Vagina (tissue), 2 donors: Measurements from ENCODE around the gene SLC5A10. TPM values are rescaled to one million over a fixed set of nuclear protein-coding genes. Genes with fewer than 3 reads are reported as not detected.

Source experiments
- DNase-seq, 2 donors: peaks; one replicate each; pipeline ENCODE4 v3.0.0-alpha.2; 2017; ENCODE audit errors: extremely low spot score in 2 of 2
- H3K27ac ChIP-seq: fragments of 200-600 bp; sonication (generic); one replicate; pipeline ENCODE4 v1.5.1; 2019
- H3K27me3 ChIP-seq: fragments of 200-600 bp; sonication (generic); one replicate; pipeline ENCODE4 v1.5.1; 2019
- H3K36me3 ChIP-seq, 2 donors: fragments of 200-600 bp; sonication (generic); one replicate each; pipeline ENCODE4 v1.5.1; 2017 to 2019
- H3K4me1 ChIP-seq: fragments of 200-600 bp; sonication (generic); one replicate; pipeline ENCODE4 v1.5.1; 2019
- H3K4me3 ChIP-seq, 2 donors: fragments of 200-600 bp; sonication (generic); 1 replicate in 1 of 2; 2 replicates in 1 of 2; pipeline ENCODE4 v1.5.1; 2016 to 2019
- H3K9me3 ChIP-seq: fragments of 200-600 bp; sonication (generic); one replicate; pipeline ENCODE4 v1.5.1; 2019
- POLR2A ChIP-seq, 2 donors: fragments of 450-650 bp; IDR thresholded peaks; one replicate each; pipeline ENCODE4 v1.6.1; 2017; ENCODE audit warnings: antibody characterized with exemption in 2 of 2, mild to moderate bottlenecking in 2 of 2, moderate library complexity in 2 of 2
- POLR2AphosphoS5 ChIP-seq, 2 donors: sonication (generic); formaldehyde crosslinking; IDR thresholded peaks; one replicate each; pipeline ENCODE4 v1.9.0; 2017; ENCODE audit warnings: antibody characterized with exemption in 2 of 2, mild to moderate bottlenecking in 2 of 2, low read depth in 1 of 2; ENCODE audit not compliant: insufficient read depth in 1 of 2
- intact Hi-C: fragments of 100-400 bp; cut with DNase I; formaldehyde crosslinking; loops from one replicate; pipeline ENCODE4 v1.15.1; 2023
- total RNA-seq: library from RNA; depleted of rRNA; stranded (reverse); fragments of >200 nt; gene quantifications from one replicate; pipeline ENCODE4 v1.2.3, GENCODE V29; 2016
- TF ChIP-seq, protein P1 (sequence below), 3 experiments: fragments of 450-650 bp in 2 of 3; fragments of 200-600 bp in 1 of 3; sonication (generic) in 1 of 3; IDR thresholded peaks; one replicate each; pipeline ENCODE4 v1.5.1; 2017 to 2019; ENCODE audit warnings: antibody characterized with exemption in 3 of 3, mild to moderate bottlenecking in 2 of 3, moderate library complexity in 2 of 3

SLC5A10 gene
- not detected for total RNA-seq

DNA sequence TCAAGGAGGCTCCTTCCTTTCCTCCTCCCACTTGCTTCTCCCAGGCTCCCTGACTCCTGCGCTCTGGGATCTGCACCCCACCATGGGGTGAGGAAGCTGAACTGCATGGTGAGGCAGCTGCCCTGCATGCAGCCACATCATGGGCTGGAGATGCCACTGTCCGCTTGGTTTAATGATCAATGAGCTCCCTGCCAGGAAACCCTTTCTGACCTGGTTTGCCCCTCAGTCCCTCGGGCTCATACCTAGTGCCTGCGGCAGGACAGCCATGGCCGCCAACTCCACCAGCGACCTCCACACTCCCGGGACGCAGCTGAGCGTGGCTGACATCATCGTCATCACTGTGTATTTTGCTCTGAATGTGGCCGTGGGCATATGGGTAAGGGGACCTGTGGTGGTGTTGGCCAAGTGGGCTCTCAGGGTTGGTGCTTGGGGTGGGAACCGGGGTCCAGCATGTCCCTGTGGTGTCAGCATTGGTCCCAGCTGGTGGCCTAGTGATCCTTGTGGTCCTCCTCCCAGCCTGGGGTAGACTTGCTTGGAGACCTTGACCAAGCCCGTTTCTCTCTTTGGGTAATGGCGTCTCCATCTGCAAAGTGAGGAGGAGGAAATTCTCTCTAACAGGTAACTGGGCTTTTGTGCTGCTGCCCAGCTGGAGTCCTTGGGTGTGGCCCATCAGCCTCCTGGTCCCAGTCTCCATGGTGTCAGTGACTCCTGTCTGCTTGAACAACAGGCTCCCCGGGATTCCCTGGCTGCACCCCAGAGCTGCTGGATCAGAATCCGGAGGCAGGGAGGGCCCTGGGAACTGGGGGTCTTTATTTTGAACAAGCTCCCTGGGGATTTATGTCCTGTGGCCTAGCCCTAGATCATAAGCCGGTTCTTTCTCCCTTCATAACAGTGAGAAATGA is at the start of gene SLC5A10:
Gene SLC5A10, plus strand, starts transcription at position 225 of the 902 bp plus-strand sequence. Its CDS starts 41 bp downstream, at position 266.
- no peak within 1 kb of the TSS for H3K27ac ChIP-seq
- H3K27me3 ChIP-seq = no peaks in the 10 kb centered on the region
- no peaks in the 10 kb centered on the region for H3K4me1 ChIP-seq
- DNase-seq = peak in 1 of 2 donors; percentile 91
- H3K4me3 ChIP-seq = no peak within 1 kb of the TSS
- no peaks in the 10 kb centered on the region for H3K9me3 ChIP-seq
- H3K36me3 ChIP-seq = no peaks in the 10 kb centered on the region
- TF ChIP-seq POLR2AphosphoS5 (IDR thresholded peaks at IDR 0.05; ENCODE audit: insufficient read depth in 1 of 2, low read depth in 1 of 2) = no peak
- TF ChIP-seq, protein P1, sequence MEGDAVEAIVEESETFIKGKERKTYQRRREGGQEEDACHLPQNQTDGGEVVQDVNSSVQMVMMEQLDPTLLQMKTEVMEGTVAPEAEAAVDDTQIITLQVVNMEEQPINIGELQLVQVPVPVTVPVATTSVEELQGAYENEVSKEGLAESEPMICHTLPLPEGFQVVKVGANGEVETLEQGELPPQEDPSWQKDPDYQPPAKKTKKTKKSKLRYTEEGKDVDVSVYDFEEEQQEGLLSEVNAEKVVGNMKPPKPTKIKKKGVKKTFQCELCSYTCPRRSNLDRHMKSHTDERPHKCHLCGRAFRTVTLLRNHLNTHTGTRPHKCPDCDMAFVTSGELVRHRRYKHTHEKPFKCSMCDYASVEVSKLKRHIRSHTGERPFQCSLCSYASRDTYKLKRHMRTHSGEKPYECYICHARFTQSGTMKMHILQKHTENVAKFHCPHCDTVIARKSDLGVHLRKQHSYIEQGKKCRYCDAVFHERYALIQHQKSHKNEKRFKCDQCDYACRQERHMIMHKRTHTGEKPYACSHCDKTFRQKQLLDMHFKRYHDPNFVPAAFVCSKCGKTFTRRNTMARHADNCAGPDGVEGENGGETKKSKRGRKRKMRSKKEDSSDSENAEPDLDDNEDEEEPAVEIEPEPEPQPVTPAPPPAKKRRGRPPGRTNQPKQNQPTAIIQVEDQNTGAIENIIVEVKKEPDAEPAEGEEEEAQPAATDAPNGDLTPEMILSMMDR (IDR thresholded peaks at IDR 0.05) = no peak
- intact Hi-C loops = no loop called here

DNA sequence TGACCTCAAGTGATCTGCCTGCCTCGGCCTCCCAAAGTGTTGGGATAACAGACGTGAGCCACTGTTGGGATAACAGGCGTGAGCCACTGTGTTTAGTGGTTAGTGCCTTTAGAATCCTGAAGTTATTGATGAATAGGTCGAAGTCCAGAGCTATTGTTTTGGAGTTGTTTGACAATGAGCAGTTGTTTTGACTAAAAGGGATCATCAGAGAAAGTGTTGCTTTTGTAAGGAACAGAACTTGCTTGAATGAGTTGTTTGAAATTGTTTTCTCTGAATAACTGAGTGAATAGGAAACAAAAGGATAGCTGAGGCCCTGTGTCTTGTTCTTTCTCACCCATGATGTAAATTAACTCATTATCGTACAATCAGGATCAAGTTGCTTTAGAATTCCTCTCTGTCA is 47.5 kb upstream of the SLC5A10 start:
- Histone ChIP-seq H3K36me3 (peaks cover 0 to 15% of the 10 kb centered on the region in 2 donors), H3K27me3 (no peaks in the 10 kb centered on the region), H3K4me1 (no peaks in the 10 kb centered on the region), H3K4me3 (no peak overlapping the region), H3K9me3 (no peaks in the 10 kb centered on the region), H3K27ac (no peak overlapping the region)
- TF ChIP-seq, protein P1 (IDR thresholded peaks at IDR 0.05) = no peak
- no peak for TF ChIP-seq POLR2AphosphoS5 (IDR thresholded peaks at IDR 0.05; ENCODE audit: insufficient read depth in 1 of 2, low read depth in 1 of 2)
- TF ChIP-seq POLR2A (IDR thresholded peaks at IDR 0.05) = no peak
- DNase-seq = no peak
- intact Hi-C loops = no loop called here

DNA sequence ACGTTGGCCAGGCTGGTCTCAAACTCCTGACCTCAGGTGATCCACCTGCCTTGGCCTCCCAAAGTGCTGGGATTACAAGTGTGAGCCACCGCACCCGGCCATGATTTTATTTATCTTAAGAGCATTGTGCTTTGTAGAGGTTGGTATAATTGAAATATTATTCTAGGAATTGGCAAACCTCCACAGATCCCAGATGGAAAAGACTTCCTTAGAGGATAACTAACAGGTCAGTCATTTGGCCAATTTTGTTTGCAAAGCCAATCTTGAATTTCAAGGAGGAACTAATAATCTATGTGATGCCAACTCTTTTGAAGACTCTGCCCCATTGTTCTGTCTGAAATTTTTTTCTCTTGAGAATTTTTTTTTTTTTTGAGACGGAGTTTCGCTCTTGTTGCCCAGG is 46.7 kb upstream of the SLC5A10 start:
- intact Hi-C loops = no loop called here
- TF ChIP-seq, protein P1 (IDR thresholded peaks at IDR 0.05) = no peak
- TF ChIP-seq POLR2AphosphoS5 (IDR thresholded peaks at IDR 0.05; ENCODE audit: insufficient read depth in 1 of 2, low read depth in 1 of 2) (no peak), POLR2A (IDR thresholded peaks at IDR 0.05) (no peak)
- H3K27ac ChIP-seq = no peak overlapping the region
- no peaks in the 10 kb centered on the region for H3K4me1 ChIP-seq
- DNase-seq = no peak
- H3K36me3 ChIP-seq = peaks cover 0 to 16% of the 10 kb centered on the region in 2 donors
- H3K27me3 ChIP-seq = no peaks in the 10 kb centered on the region
- no peak overlapping the region for H3K4me3 ChIP-seq
- no peaks in the 10 kb centered on the region for H3K9me3 ChIP-seq

DNA sequence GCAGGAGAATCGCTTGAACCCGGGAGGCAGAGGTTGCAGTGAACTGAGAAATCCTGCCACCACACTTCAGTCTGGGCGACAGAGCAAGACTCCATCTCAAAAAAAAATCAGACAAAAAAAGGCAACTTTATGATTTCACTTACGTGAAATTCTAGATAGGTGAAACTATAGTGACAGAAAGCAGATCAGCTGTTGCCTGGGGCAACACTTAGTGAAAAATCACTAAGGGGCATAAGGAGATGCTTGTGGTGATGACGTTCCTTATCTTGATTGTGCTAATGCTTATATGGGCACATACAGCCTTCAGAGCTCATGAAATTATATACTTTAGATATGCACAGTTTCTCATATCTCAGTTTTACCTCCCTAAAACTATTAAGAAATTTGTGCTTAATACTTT is 41.6 kb upstream of the SLC5A10 start:
- TF ChIP-seq, protein P1 (IDR thresholded peaks at IDR 0.05) = no peak
- TF ChIP-seq POLR2AphosphoS5 (IDR thresholded peaks at IDR 0.05; ENCODE audit: insufficient read depth in 1 of 2, low read depth in 1 of 2) = no peak
- TF ChIP-seq POLR2A (IDR thresholded peaks at IDR 0.05) = no peak
- no peaks in the 10 kb centered on the region for H3K4me1 ChIP-seq
- no peak for DNase-seq
- no peak overlapping the region for H3K4me3 ChIP-seq
- intact Hi-C loops = no loop called here
- H3K27me3 ChIP-seq = no peaks in the 10 kb centered on the region
- H3K9me3 ChIP-seq = no peaks in the 10 kb centered on the region
- no peak overlapping the region for H3K27ac ChIP-seq
- H3K36me3 ChIP-seq = peaks cover 0 to 39% of the 10 kb centered on the region in 2 donors

DNA sequence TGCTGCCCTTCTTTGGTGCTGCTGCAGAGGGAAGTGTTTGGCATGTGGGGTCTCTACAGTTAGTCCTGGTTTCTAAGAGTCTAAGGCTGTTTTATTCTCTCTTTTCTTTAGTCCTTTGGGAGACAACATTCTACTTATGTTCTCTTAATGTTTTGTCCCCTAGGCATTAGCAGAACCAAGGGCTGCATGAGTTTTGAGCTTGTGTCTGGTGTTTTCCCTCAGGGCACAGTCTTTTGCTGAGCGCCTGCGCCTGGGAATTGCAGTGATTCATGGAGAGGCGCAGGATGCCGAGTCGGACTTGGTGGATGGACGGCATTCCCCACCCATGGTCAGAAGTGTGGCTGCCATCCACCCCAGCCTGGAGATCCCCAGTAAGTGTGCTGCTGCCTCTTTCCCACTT is 41.1 kb upstream of the SLC5A10 start:
- peaks cover 0 to 35% of the 10 kb centered on the region in 2 donors for H3K36me3 ChIP-seq

More for the DNA sequence above, 41.1 kb upstream of the SLC5A10 start:
- no peak for TF ChIP-seq POLR2AphosphoS5 (IDR thresholded peaks at IDR 0.05; ENCODE audit: insufficient read depth in 1 of 2, low read depth in 1 of 2)
- TF ChIP-seq, protein P1 (IDR thresholded peaks at IDR 0.05) = no peak
- TF ChIP-seq POLR2A (IDR thresholded peaks at IDR 0.05) = no peak
- no peak overlapping the region for H3K4me3 ChIP-seq
- no peaks in the 10 kb centered on the region for H3K9me3 ChIP-seq
- H3K27ac ChIP-seq = no peak overlapping the region
- H3K4me1 ChIP-seq = no peaks in the 10 kb centered on the region
- intact Hi-C loops = no loop called here
- DNase-seq = no peak
- H3K27me3 ChIP-seq = no peaks in the 10 kb centered on the region
